Lung (tissue), 12 donors: ENCODE results near the gene PPP1R3E. TPM values are rescaled to one million over a fixed set of nuclear protein-coding genes. Genes with fewer than 3 reads are reported as not detected.

Experiments
- ATAC-seq: fragments of 200-7000 bp; cut with Tn5 transposase; one replicate; pipeline ENCODE4 v1.9.1; 2020; ENCODE audit warnings: moderate number of reproducible peaks; ENCODE audit not compliant: insufficient read depth, low FRiP score
- DNase-seq, 3 donors: peaks; one replicate each; pipeline ENCODE4 v3.0.0-alpha.2; 2013 to 2017
- H3K27ac ChIP-seq, 2 donors: one replicate each; pipeline ENCODE4 v1.5.1; 2013; ENCODE audit warnings: mild to moderate bottlenecking in 2 of 2, moderate library complexity in 2 of 2, control low read depth in 1 of 2, inconsistent platforms in 1 of 2, low read depth in 1 of 2, low read length in 1 of 2
- H3K27me3 ChIP-seq, 3 donors: one replicate each; pipeline ENCODE4 v1.5.1; 2013; ENCODE audit warnings: low read length in 2 of 3; ENCODE audit not compliant: control insufficient read depth in 3 of 3, insufficient read depth in 3 of 3
- H3K36me3 ChIP-seq, 4 donors: one replicate each; pipeline ENCODE4 v1.5.1; 2013; ENCODE audit warnings: low read length in 4 of 4, mild to moderate bottlenecking in 1 of 4, moderate library complexity in 1 of 4; ENCODE audit not compliant: control insufficient read depth in 4 of 4, insufficient read depth in 4 of 4
- H3K4me1 ChIP-seq, 5 donors: one replicate each; pipeline ENCODE4 v1.5.1; 2013; ENCODE audit warnings: low read length in 5 of 5, mild to moderate bottlenecking in 2 of 5, moderate library complexity in 1 of 5; ENCODE audit not compliant: control insufficient read depth in 5 of 5, insufficient read depth in 5 of 5
- H3K4me3 ChIP-seq: one replicate; pipeline ENCODE4 v1.5.1; 2013; ENCODE audit warnings: mild to moderate bottlenecking, control low read depth, moderate library complexity
- H3K9ac ChIP-seq, 2 donors: one replicate each; pipeline ENCODE4 v1.5.1; 2013; ENCODE audit warnings: low read length in 2 of 2, control low read depth in 1 of 2; ENCODE audit not compliant: insufficient read depth in 1 of 2
- H3K9me3 ChIP-seq, 4 donors: one replicate each; pipeline ENCODE4 v1.5.1; 2013; ENCODE audit warnings: low read length in 3 of 4, mild to moderate bottlenecking in 1 of 4, moderate library complexity in 1 of 4; ENCODE audit not compliant: control insufficient read depth in 4 of 4, insufficient read depth in 3 of 4
- WGBS, 2 donors: extraction: QIAGEN DNeasy Blood & Tissue Kit; methylation state at CpG; one replicate each; pipeline ENCODE4 v1.1.7; 2013; 5-methylcytosine and 5-hydroxymethylcytosine counted together
- polyA plus RNA-seq, 2 donors: library from polyadenylated mRNA; stranded (reverse); fragments of 200-250 nt; gene quantifications; one replicate each; pipeline ENCODE4 v1.2.1, GENCODE V29; 2013
- total RNA-seq, 2 donors: library from RNA; depleted of rRNA in 1 of 2; stranded (reverse); fragments of >200 nt in 1 of 2; gene quantifications; one replicate each; pipeline ENCODE4 v1.2.1, GENCODE V29; 2014 to 2021
- TF ChIP-seq, protein P1 (sequence below): IDR thresholded peaks from 2 replicates; pipeline ENCODE4 v1.5.1; 2012; ENCODE audit warnings: mild to moderate bottlenecking; ENCODE audit errors: control extremely low read depth, extremely low read depth
- donor health status: control.
- donor health status: control.
- donor health status: Bipolar disorder and iron deficiency.
- donor health status: healthy.
- donor health status: DM: yes; HTN: yes; CAD: no.

PPP1R3E gene
- total and polyA plus RNA-seq, 4 donors = 7.1 to 16.4 (median 11.0) TPM

DNA sequence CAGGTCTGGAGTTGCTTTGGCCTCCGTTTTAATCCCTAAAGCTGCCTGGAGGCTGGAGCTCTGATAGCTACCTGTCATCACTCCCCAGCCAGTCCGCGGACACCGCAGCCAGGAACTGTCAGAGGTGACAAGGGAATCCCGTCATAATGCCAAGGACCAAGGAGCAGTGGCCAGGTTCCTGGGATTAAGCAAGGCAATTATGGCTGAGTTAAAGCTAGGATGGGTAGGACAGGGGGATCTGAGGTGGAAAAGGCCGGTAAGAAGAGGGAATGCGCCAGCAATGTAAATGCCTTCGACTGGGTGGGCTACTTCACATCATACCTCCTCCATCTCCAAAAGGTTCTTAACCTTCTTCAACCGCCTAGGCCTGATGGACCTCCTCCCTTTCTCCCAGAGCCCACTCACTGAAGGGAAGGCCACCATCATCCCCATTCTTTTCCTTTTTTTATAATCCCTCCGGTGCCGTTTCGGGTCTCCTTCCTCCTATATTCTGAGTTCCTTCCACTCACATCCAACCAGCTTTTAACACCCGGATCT, 1.9 kb downstream of the PPP1R3E start:
- no peak for ATAC-seq
- 2% methylated on average over 13 of the region's 13 CpGs for WGBS, 2 donors

DNA sequence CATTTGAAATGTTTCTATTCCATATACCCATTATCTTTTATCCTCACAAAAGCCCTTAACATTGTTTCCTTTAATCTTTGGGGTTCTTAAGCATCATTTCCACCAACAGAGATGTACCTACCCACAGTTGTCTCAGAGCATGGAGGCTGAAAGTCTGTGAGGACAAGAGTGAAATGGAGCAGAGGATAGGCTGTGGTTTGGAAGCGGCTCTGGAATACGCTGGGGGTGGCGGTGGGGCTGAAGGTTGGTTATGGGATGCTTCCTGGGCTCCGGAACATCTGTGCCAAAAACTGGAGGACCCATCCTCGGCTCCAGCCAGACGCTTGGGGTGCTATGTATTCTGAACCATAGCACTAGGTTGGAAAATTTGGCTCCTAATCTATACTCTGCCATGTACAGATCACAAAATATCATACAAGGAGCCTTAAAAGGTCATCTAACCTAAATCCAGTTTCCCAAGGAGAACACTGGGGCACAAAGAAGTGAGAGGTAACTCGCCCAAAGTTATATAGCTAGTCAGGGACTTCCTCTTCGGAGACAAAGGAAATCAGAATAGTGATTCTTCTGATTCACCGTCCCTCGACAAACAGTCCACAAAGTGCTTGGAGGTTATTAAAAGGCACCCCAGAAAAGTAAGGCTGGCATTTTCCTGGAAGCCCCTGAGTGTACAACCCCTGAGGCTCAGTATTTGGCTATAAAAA, 2.5 kb downstream of the PPP1R3E start:
- 60 to 70% methylated on average over 10 of the region's 10 CpGs for WGBS, 2 donors
- no peak overlapping the region for H3K4me3 ChIP-seq
- peaks cover 0 to 7% (median 4%) of the 10 kb centered on the region in 4 donors for H3K36me3 ChIP-seq
- H3K4me1 ChIP-seq = peaks cover 3 to 16% (median 9%) of the 10 kb centered on the region in 5 donors
- no peaks in the 10 kb centered on the region for H3K9me3 ChIP-seq
- peak overlapping the region; percentile 86 to 89 for H3K9ac ChIP-seq
- no peaks in the 10 kb centered on the region for H3K27me3 ChIP-seq
- TF ChIP-seq, protein P1, sequence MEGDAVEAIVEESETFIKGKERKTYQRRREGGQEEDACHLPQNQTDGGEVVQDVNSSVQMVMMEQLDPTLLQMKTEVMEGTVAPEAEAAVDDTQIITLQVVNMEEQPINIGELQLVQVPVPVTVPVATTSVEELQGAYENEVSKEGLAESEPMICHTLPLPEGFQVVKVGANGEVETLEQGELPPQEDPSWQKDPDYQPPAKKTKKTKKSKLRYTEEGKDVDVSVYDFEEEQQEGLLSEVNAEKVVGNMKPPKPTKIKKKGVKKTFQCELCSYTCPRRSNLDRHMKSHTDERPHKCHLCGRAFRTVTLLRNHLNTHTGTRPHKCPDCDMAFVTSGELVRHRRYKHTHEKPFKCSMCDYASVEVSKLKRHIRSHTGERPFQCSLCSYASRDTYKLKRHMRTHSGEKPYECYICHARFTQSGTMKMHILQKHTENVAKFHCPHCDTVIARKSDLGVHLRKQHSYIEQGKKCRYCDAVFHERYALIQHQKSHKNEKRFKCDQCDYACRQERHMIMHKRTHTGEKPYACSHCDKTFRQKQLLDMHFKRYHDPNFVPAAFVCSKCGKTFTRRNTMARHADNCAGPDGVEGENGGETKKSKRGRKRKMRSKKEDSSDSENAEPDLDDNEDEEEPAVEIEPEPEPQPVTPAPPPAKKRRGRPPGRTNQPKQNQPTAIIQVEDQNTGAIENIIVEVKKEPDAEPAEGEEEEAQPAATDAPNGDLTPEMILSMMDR = no peak
- DNase-seq (no peak), ATAC-seq (no peak)
- peak overlapping the region; percentile 92 to 97 for H3K27ac ChIP-seq

More for the DNA sequence above, 1.9 kb downstream of the PPP1R3E start:
- H3K9me3 ChIP-seq = no peaks in the 10 kb centered on the region
- DNase-seq = peak in 1 of 3 donors; percentile 38
- H3K27ac ChIP-seq = peak overlapping the region; percentile 92 to 97
- H3K9ac ChIP-seq = peak overlapping the region; percentile 86 to 89
- peak overlapping the region; percentile 43 for H3K4me3 ChIP-seq
- TF ChIP-seq, protein P1 = no peak
- peaks cover 0 to 7% (median 4%) of the 10 kb centered on the region in 4 donors for H3K36me3 ChIP-seq
- H3K4me1 ChIP-seq = peaks cover 2 to 18% (median 9%) of the 10 kb centered on the region in 5 donors
- no peaks in the 10 kb centered on the region for H3K27me3 ChIP-seq

DNA sequence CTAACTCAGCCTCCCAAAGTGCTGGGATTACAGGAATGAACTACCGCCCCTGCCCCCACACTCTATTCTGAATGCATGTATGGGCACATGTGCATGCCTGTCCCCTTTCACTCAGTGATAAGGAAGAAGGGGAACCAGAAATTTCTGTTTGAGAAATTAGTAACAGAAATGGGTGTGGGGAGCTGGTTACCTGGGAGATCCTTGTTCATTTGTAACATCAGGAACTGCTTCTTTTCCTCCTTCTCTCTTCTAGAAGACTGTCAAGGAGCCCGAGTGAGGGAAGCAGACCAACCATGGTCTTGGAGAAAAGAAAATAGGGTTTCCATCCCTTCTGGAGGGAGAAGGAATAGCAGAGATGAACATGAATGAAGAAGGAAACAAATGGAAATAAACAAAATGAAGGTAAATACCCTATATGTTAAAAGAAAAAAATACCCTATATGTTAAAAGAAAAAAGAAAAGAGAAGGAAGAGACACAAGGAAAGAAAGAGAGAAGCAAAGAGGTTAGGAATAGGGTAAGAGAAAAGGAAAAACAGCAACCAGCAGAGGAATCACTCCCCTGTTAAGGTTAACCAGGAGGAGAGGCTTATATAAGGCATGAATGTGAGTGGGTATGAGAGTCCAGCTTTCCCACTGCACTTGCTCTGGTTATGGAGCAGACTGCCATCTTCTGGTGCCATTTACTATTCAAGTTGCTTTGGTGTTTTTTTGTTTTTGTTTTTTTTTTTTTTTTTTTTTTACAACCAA, 3.3 kb downstream of the PPP1R3E start:
- peaks cover 5 to 16% (median 9%) of the 10 kb centered on the region in 5 donors for H3K4me1 ChIP-seq
- no peak overlapping the region for H3K9ac ChIP-seq
- peaks cover 0 to under 1% (median 0%) of the 10 kb centered on the region in 3 donors for H3K27me3 ChIP-seq
- peak in 2 of 3 donors; percentile 57 to 72 for DNase-seq
- no peak for ATAC-seq
- peaks cover 0 to 7% (median 4%) of the 10 kb centered on the region in 4 donors for H3K36me3 ChIP-seq
- peak overlapping the region in 1 of 2 donors; percentile 17 for H3K27ac ChIP-seq
- WGBS, 2 donors = 81 to 83% methylated on average over 2 of the region's 2 CpGs
- TF ChIP-seq, protein P1 = no peak
- H3K4me3 ChIP-seq = no peak overlapping the region
- H3K9me3 ChIP-seq = no peaks in the 10 kb centered on the region
